ENCODE measurements around the gene TLCD2. TPM values are rescaled to one million over a fixed set of nuclear protein-coding genes. Genes with fewer than 3 reads are reported as not detected.

TLCD2 gene
- total and polyA plus RNA-seq, 2 of the 13 experiments (the other 11 are each of a cell fraction or from before 2014, with no cell fraction given) = 0.90 to 1.1 TPM

GRCh38 chr17:1716076-1716911, 6.1 kb upstream of the TLCD2 start (continued):
- TF ChIP-seq, protein P1, sequence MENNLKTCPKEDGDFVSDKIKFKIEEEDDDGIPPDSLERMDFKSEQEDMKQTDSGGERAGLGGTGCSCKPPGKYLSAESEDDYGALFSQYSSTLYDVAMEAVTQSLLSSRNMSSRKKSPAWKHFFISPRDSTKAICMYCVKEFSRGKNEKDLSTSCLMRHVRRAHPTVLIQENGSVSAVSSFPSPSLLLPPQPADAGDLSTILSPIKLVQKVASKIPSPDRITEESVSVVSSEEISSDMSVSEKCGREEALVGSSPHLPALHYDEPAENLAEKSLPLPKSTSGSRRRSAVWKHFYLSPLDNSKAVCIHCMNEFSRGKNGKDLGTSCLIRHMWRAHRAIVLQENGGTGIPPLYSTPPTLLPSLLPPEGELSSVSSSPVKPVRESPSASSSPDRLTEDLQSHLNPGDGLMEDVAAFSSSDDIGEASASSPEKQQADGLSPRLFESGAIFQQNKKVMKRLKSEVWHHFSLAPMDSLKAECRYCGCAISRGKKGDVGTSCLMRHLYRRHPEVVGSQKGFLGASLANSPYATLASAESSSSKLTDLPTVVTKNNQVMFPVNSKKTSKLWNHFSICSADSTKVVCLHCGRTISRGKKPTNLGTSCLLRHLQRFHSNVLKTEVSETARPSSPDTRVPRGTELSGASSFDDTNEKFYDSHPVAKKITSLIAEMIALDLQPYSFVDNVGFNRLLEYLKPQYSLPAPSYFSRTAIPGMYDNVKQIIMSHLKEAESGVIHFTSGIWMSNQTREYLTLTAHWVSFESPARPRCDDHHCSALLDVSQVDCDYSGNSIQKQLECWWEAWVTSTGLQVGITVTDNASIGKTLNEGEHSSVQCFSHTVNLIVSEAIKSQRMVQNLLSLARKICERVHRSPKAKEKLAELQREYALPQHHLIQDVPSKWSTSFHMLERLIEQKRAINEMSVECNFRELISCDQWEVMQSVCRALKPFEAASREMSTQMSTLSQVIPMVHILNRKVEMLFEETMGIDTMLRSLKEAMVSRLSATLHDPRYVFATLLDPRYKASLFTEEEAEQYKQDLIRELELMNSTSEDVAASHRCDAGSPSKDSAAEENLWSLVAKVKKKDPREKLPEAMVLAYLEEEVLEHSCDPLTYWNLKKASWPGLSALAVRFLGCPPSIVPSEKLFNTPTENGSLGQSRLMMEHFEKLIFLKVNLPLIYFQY (CRISPR knock-in tag; IDR thresholded peaks at IDR 0.05; ENCODE audit: borderline replicate concordance) = no peak
- TF ChIP-seq ATF3 (CRISPR knock-in tag; IDR thresholded peaks at IDR 0.05) (0 out of 2 replicates have a peak, but pooled peaks have one; percentile 38), ZNF7 (CRISPR knock-in tag; IDR thresholded peaks at IDR 0.05) (no peak), ZNF142 (CRISPR knock-in tag; IDR thresholded peaks at IDR 0.05) (no peak; the same call in 1 of the 2 replicates), ELF4 (CRISPR knock-in tag; IDR thresholded peaks at IDR 0.05; ENCODE audit: borderline replicate concordance) (no peak), PHF5A (CRISPR knock-in tag; IDR thresholded peaks at IDR 0.05; ENCODE audit: low read depth, unreplicated experiment) (no peak), ZBTB20 (CRISPR knock-in tag; IDR thresholded peaks at IDR 0.05; ENCODE audit: borderline replicate concordance, low read depth) (0 out of 2 replicates have a peak, but pooled peaks have one; percentile 61), ZNF598 (CRISPR knock-in tag; IDR thresholded peaks at IDR 0.05; ENCODE audit: borderline replicate concordance) (no peak), ZNF629 (CRISPR knock-in tag; conservative IDR thresholded peaks at IDR 0.05) (no peak), ZNF230 (CRISPR knock-in tag; IDR thresholded peaks at IDR 0.05) (no peak; the same call in 1 of the 2 replicates), DPF2 (CRISPR knock-in tag; IDR thresholded peaks at IDR 0.05; ENCODE audit: borderline replicate concordance, low read depth) (no peak), ZBTB3 (CRISPR knock-in tag; IDR thresholded peaks at IDR 0.05; ENCODE audit: borderline replicate concordance, low read depth) (no peak), MAFG (CRISPR knock-in tag; IDR thresholded peaks at IDR 0.05) (peak; percentile 92), KDM1A (CRISPR knock-in tag; IDR thresholded peaks at IDR 0.05) (no peak), ARNT2 (CRISPR knock-in tag; IDR thresholded peaks at IDR 0.05; ENCODE audit: low read depth) (peak; percentile 70), RBFOX2 (IDR thresholded peaks at IDR 0.05; ENCODE audit: low read depth, low read length) (peak; percentile 95)
- TF ChIP-seq, protein P2, sequence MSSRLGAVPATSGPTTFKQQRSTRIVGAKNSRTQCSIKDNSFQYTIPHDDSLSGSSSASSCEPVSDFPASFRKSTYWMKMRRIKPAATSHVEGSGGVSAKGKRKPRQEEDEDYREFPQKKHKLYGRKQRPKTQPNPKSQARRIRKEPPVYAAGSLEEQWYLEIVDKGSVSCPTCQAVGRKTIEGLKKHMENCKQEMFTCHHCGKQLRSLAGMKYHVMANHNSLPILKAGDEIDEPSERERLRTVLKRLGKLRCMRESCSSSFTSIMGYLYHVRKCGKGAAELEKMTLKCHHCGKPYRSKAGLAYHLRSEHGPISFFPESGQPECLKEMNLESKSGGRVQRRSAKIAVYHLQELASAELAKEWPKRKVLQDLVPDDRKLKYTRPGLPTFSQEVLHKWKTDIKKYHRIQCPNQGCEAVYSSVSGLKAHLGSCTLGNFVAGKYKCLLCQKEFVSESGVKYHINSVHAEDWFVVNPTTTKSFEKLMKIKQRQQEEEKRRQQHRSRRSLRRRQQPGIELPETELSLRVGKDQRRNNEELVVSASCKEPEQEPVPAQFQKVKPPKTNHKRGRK (CRISPR knock-in tag; IDR thresholded peaks at IDR 0.05) = no peak

Measured in HepG2 (cell line).